Transverse colon (tissue), 4 donors: ENCODE data around the gene DCLK2. TPM values are rescaled to one million over a fixed set of nuclear protein-coding genes. Genes with fewer than 3 reads are reported as not detected.

Source experiments
- DNase-seq: peaks from one replicate; pipeline ENCODE4 v3.0.0-alpha.2; 2019
- H3K27ac ChIP-seq, 4 donors: fragments of 200-600 bp; sonication (generic); 2 replicates each; pipeline ENCODE4 v1.5.1; 2016 to 2018; ENCODE audit warnings: inconsistent platforms in 4 of 4
- H3K27me3 ChIP-seq: fragments of 200-600 bp; sonication (generic); 2 replicates; pipeline ENCODE4 v1.5.1; 2017; ENCODE audit warnings: inconsistent platforms
- H3K36me3 ChIP-seq, 4 donors: fragments of 200-600 bp; sonication (generic); 2 replicates each; pipeline ENCODE4 v1.5.1; 2017 to 2019; ENCODE audit warnings: inconsistent platforms in 4 of 4
- H3K4me1 ChIP-seq, 4 donors: fragments of 200-600 bp; sonication (generic); 2 replicates each; pipeline ENCODE4 v1.5.1; 2017 to 2020; ENCODE audit warnings: inconsistent platforms in 4 of 4
- H3K4me3 ChIP-seq, 4 donors: fragments of 200-600 bp; sonication (generic); 1 replicate in 1 of 4; 2 replicates in 3 of 4; pipeline versions ENCODE4 v1.5.1 to v1.6.1; 2017 to 2019; ENCODE audit warnings: inconsistent platforms in 4 of 4
- H3K9me3 ChIP-seq, 2 donors: fragments of 200-600 bp; sonication (generic); 2 replicates each; pipeline ENCODE4 v1.5.1; 2017 to 2019; ENCODE audit warnings: inconsistent platforms in 2 of 2
- CTCF ChIP-seq, 5 experiments: fragments of 200-600 bp in 3 of 5; fragments of 450-650 bp in 2 of 5; sonication (generic) in 3 of 5; IDR thresholded peaks; 1 replicate in 2 of 5; 2 replicates in 3 of 5; pipeline ENCODE4 v1.5.1; 2016 to 2017; ENCODE audit warnings: antibody characterized with exemption in 5 of 5, inconsistent platforms in 3 of 5, mild to moderate bottlenecking in 2 of 5, moderate library complexity in 1 of 5
- EP300 ChIP-seq: sonication (generic); formaldehyde crosslinking; IDR thresholded peaks from one replicate; pipeline ENCODE4 v1.6.1; 2017; ENCODE audit warnings: antibody characterized with exemption, low read depth
- POLR2A ChIP-seq: fragments of 450-650 bp; IDR thresholded peaks from one replicate; pipeline ENCODE4 v1.6.1; 2016; ENCODE audit warnings: antibody characterized with exemption, mild to moderate bottlenecking, moderate library complexity
- POLR2AphosphoS5 ChIP-seq, 3 donors: sonication (generic); formaldehyde crosslinking; IDR thresholded peaks; one replicate each; pipeline ENCODE4 v1.6.1; 2016; ENCODE audit warnings: antibody characterized with exemption in 3 of 3
- WGBS, 2 donors: methylation state at CpG; one replicate each; pipeline ENCODE4 v1.1.5; 2018; ENCODE audit warnings: low coverage in 1 of 2; 5-methylcytosine and 5-hydroxymethylcytosine counted together
- in situ Hi-C, 4 donors: fragments of 200-750 bp; cut with MboI; loops; one replicate each; pipeline versions ENCODE4 v1.15.0 to v1.15.1; 2017; ENCODE audit warnings: low sequenced_read_pairs in 3 of 4, low pct_ligation_motif_present in 1 of 4, low pct_unique_long_range_greater_than_20kb in 1 of 4
- intact Hi-C: fragments of 100-400 bp; cut with DNase I; formaldehyde crosslinking; loops from one replicate; pipeline ENCODE4 v1.15.1; 2023; ENCODE audit warnings: low total_unique reads
- total RNA-seq, 4 donors: library from RNA; depleted of rRNA; stranded (reverse); fragments of >200 nt; gene quantifications; one replicate each; pipeline ENCODE4 v1.1.0, GENCODE V29; 2016

The DCLK2 gene
- total RNA-seq, 4 donors from 2014 or later = 3.3 to 19.5 (median 7.5) TPM

GRCh38 chr4:150080875-150081274 lies 2.6 kb downstream of the DCLK2 start:
- H3K27ac ChIP-seq = no peak overlapping the region
- in situ Hi-C loops (no loop called here), intact Hi-C loops (no loop called here)
- no peak overlapping the region for H3K4me3 ChIP-seq
- WGBS, 2 donors = 38 to 96% methylated on average over 1 of the region's 1 CpG
- no peaks in the 10 kb centered on the region for H3K27me3 ChIP-seq
- H3K4me1 ChIP-seq = peaks cover 0 to 25% (median 14%) of the 10 kb centered on the region in 4 donors
- DNase-seq = no peak
- TF ChIP-seq POLR2AphosphoS5 (IDR thresholded peaks at IDR 0.05) = no peak
- TF ChIP-seq CTCF (IDR thresholded peaks at IDR 0.05) = no peak
- no peak for TF ChIP-seq POLR2A
- no peak for TF ChIP-seq EP300
- no peaks in the 10 kb centered on the region for H3K9me3 ChIP-seq
- H3K36me3 ChIP-seq = no peaks in the 10 kb centered on the region

- H3K9me3 ChIP-seq = no peaks in the 10 kb centered on the region
- H3K4me1 ChIP-seq = peaks cover 0 to 24% (median 16%) of the 10 kb centered on the region in 4 donors
- no peak overlapping the region for H3K27ac ChIP-seq
- in situ Hi-C loops (no loop called here), intact Hi-C loops (no loop called here)
- H3K27me3 ChIP-seq = no peaks in the 10 kb centered on the region
- TF ChIP-seq EP300 = no peak
- no peak for TF ChIP-seq POLR2A
- no peak for TF ChIP-seq POLR2AphosphoS5 (IDR thresholded peaks at IDR 0.05)
- no peak for TF ChIP-seq CTCF (IDR thresholded peaks at IDR 0.05)
- DNase-seq = no peak
- WGBS, 2 donors = 43 to 67% methylated on average over 1 of the region's 1 CpG
- H3K36me3 ChIP-seq = no peaks in the 10 kb centered on the region
- H3K4me3 ChIP-seq = no peak overlapping the region
These were observed 4.0 kb downstream of the DCLK2 start for GRCh38 chr4:150082241-150082640.

GRCh38 chr4:150087006-150087405 lies 8.8 kb downstream of the DCLK2 start:
- Histone ChIP-seq H3K9me3 (no peaks in the 10 kb centered on the region), H3K4me3 (no peak overlapping the region), H3K36me3 (no peaks in the 10 kb centered on the region), H3K27me3 (no peaks in the 10 kb centered on the region), H3K27ac (no peak overlapping the region), H3K4me1 (peaks cover 0 to 4% (median 1%) of the 10 kb centered on the region in 4 donors)
- in situ Hi-C loops = no loop called here
- intact Hi-C loops = no loop called here
- WGBS, 2 donors = 29 to 56% methylated on average over 4 of the region's 4 CpGs
- TF ChIP-seq EP300 (no peak), POLR2AphosphoS5 (IDR thresholded peaks at IDR 0.05) (no peak), CTCF (IDR thresholded peaks at IDR 0.05) (no peak), POLR2A (no peak)
- no peak for DNase-seq

- Histone ChIP-seq H3K36me3 (no peaks in the 10 kb centered on the region), H3K4me3 (no peak overlapping the region), H3K27me3 (no peaks in the 10 kb centered on the region), H3K9me3 (no peaks in the 10 kb centered on the region), H3K4me1 (peaks cover 0 to 4% (median 0%) of the 10 kb centered on the region in 4 donors), H3K27ac (no peak overlapping the region)
- TF ChIP-seq POLR2AphosphoS5 (IDR thresholded peaks at IDR 0.05) (no peak), EP300 (no peak)
- intact Hi-C loops = no loop called here
- in situ Hi-C loops = no loop called here
- DNase-seq = no peak
- WGBS, 2 donors = 74 to 76% methylated on average over 4 to 5 of the region's 5 CpGs
These were observed 11.5 kb downstream of the DCLK2 start for GRCh38 chr4:150089732-150090131.

GRCh38 chr4:150090836-150091235 lies 12.6 kb downstream of the DCLK2 start:
- H3K27ac ChIP-seq = no peak overlapping the region
- no peak for DNase-seq
- intact Hi-C loops (no loop called here), in situ Hi-C loops (no loop called here)
- H3K4me3 ChIP-seq = no peak overlapping the region
- no peaks in the 10 kb centered on the region for H3K9me3 ChIP-seq
- H3K4me1 ChIP-seq = peaks cover 0 to 4% (median 0%) of the 10 kb centered on the region in 4 donors
- no peak for TF ChIP-seq EP300
- no peak for TF ChIP-seq CTCF (IDR thresholded peaks at IDR 0.05)
- no peak for TF ChIP-seq POLR2AphosphoS5 (IDR thresholded peaks at IDR 0.05)
- no peak for TF ChIP-seq POLR2A
- no peaks in the 10 kb centered on the region for H3K27me3 ChIP-seq
- H3K36me3 ChIP-seq = no peaks in the 10 kb centered on the region
- WGBS, 2 donors = 81 to 92% methylated on average over 4 to 6 of the region's 6 CpGs
